CD4-positive, CD25-positive, alpha-beta regulatory T cell (primary cell): Measurements from ENCODE around the gene TFF2. TPM values are rescaled to one million over a fixed set of nuclear protein-coding genes. Genes with fewer than 3 reads are reported as not detected.

Experiments
- ATAC-seq, 2 donors: fragments of 150-1000 bp; cut with Tn5 transposase; one replicate each; pipeline ENCODE4 v1.10.0; 2021; ENCODE audit warnings: low read depth in 2 of 2, moderate number of reproducible peaks in 2 of 2, moderate library complexity in 1 of 2
- DNase-seq, 3 donors: peaks; one replicate each; pipeline versions ENCODE4 v3.0.0 to v3.0.0-alpha.2; 2012 to 2022; ENCODE audit warnings: mixed read lengths in 1 of 3
- H3K27ac ChIP-seq: one replicate; pipeline ENCODE4 v1.7.0; 2013; ENCODE audit warnings: mild to moderate bottlenecking, low read length; ENCODE audit not compliant: insufficient read depth, poor library complexity, severe bottlenecking
- H3K27me3 ChIP-seq: one replicate; pipeline ENCODE4 v1.7.0; 2013; ENCODE audit warnings: low read length; ENCODE audit not compliant: control insufficient read depth, insufficient read depth
- H3K36me3 ChIP-seq: one replicate; pipeline ENCODE4 v1.7.0; 2013; ENCODE audit warnings: mild to moderate bottlenecking, low read length, moderate library complexity; ENCODE audit not compliant: control insufficient read depth, insufficient read depth
- H3K4me1 ChIP-seq: 2 replicates; pipeline ENCODE4 v1.7.0; 2013; ENCODE audit warnings: mild to moderate bottlenecking, low read length; ENCODE audit not compliant: insufficient read depth, control insufficient read depth, poor library complexity, severe bottlenecking
- H3K4me3 ChIP-seq: one replicate; pipeline ENCODE4 v1.7.0; 2013; ENCODE audit warnings: low read depth, mild to moderate bottlenecking, low read length, moderate library complexity
- H3K9me3 ChIP-seq, 2 experiments: 1 replicate in 1 of 2; 2 replicates in 1 of 2; pipeline ENCODE4 v1.7.0; 2013; ENCODE audit warnings: low read length in 2 of 2, mild to moderate bottlenecking in 1 of 2, moderate library complexity in 1 of 2; ENCODE audit not compliant: control insufficient read depth in 2 of 2
- H3K27ac Mint-ChIP-seq, 3 donors: one replicate each; pipeline ENCODE4 v1.8.0; 2020 to 2022; ENCODE audit warnings: mild to moderate bottlenecking in 3 of 3, mixed read lengths in 3 of 3, moderate library complexity in 2 of 3
- H3K27me3 Mint-ChIP-seq: one replicate; pipeline ENCODE4 v1.8.0; 2022; ENCODE audit warnings: mild to moderate bottlenecking, mixed read lengths
- H3K36me3 Mint-ChIP-seq: one replicate; pipeline ENCODE4 v1.8.0; 2020; ENCODE audit warnings: mixed read lengths
- H3K4me1 Mint-ChIP-seq, 4 donors: one replicate each; pipeline ENCODE4 v1.8.0; 2020 to 2022; ENCODE audit warnings: mixed read lengths in 4 of 4, mild to moderate bottlenecking in 1 of 4
- H3K4me3 Mint-ChIP-seq, 4 donors: one replicate each; pipeline ENCODE4 v1.8.0; 2020 to 2022; ENCODE audit warnings: mild to moderate bottlenecking in 4 of 4, mixed read lengths in 4 of 4, moderate library complexity in 3 of 4
- H3K9me3 Mint-ChIP-seq, 7 donors: one replicate each; pipeline ENCODE4 v1.8.0; 2020 to 2022; ENCODE audit warnings: mixed read lengths in 7 of 7, mild to moderate bottlenecking in 3 of 7, moderate library complexity in 2 of 7
- polyA plus RNA-seq, 4 donors: library from polyadenylated mRNA; unstranded; fragments of 300-500 nt; fragmentation: Illumina TruSeq; gene quantifications; one replicate each; pipeline ENCODE4 v1.2.3, GENCODE V29; 2021
- total RNA-seq: library from RNA; stranded (reverse); gene quantifications from one replicate; pipeline ENCODE4 v1.2.3, GENCODE V29; 2022

The TFF2 gene
- total and polyA plus RNA-seq, 5 donors from 2014 or later = not detected

- H3K4me1 Mint-ChIP-seq = peaks cover 11 to 56% (median 29%) of the 10 kb centered on the region in 4 donors
- Histone ChIP-seq H3K4me1 (peaks cover 22% of the 10 kb centered on the region), H3K27me3 (no peaks in the 10 kb centered on the region), H3K4me3 (no peak overlapping the region), H3K27ac (no peak overlapping the region), H3K36me3 (no peaks in the 10 kb centered on the region), H3K9me3 (no peaks in the 10 kb centered on the region)
- peaks cover 0 to 3% (median 0%) of the 10 kb centered on the region in 7 donors for H3K9me3 Mint-ChIP-seq
- H3K27me3 Mint-ChIP-seq = no peaks in the 10 kb centered on the region
- peak overlapping the region in 1 of 4 donors; percentile 15 for H3K4me3 Mint-ChIP-seq
- ATAC-seq (no peak), DNase-seq (no peak)
- no peaks in the 10 kb centered on the region for H3K36me3 Mint-ChIP-seq
- H3K27ac Mint-ChIP-seq = peak overlapping the region in 2 of 3 donors; percentile 32 to 55
Measured at GRCh38 chr21:42388740-42389448, 38.1 kb upstream of the TFF2 start.

GRCh38 chr21:42387843-42388340 is 37.1 kb upstream of the TFF2 start:
- H3K36me3 Mint-ChIP-seq = no peaks in the 10 kb centered on the region
- no peaks in the 10 kb centered on the region for H3K27me3 Mint-ChIP-seq
- H3K4me1 Mint-ChIP-seq = peaks cover 5 to 50% (median 24%) of the 10 kb centered on the region in 4 donors
- no peak overlapping the region for H3K4me3 ChIP-seq
- no peak overlapping the region for H3K4me3 Mint-ChIP-seq
- no peak overlapping the region for H3K27ac Mint-ChIP-seq
- H3K4me1 ChIP-seq = peaks cover 20% of the 10 kb centered on the region
- no peaks in the 10 kb centered on the region for H3K27me3 ChIP-seq
- DNase-seq (no peak), ATAC-seq (no peak)
- H3K36me3 ChIP-seq = no peaks in the 10 kb centered on the region
- peaks cover 0 to 3% (median 0%) of the 10 kb centered on the region in 7 donors for H3K9me3 Mint-ChIP-seq
- no peaks in the 10 kb centered on the region for H3K9me3 ChIP-seq
- H3K27ac ChIP-seq = no peak overlapping the region

- Histone ChIP-seq H3K27ac (no peak overlapping the region), H3K27me3 (no peaks in the 10 kb centered on the region), H3K4me3 (no peak overlapping the region), H3K36me3 (no peaks in the 10 kb centered on the region), H3K4me1 (peaks cover 14% of the 10 kb centered on the region), H3K9me3 (peaks cover 0 to 2% of the 10 kb centered on the region in 2 experiments)
- Mint-ChIP-seq H3K27me3 (no peaks in the 10 kb centered on the region), H3K4me1 (peaks cover 5 to 43% (median 20%) of the 10 kb centered on the region in 4 donors), H3K27ac (no peak overlapping the region), H3K9me3 (peaks cover 0 to 9% (median 0%) of the 10 kb centered on the region in 7 donors), H3K36me3 (no peaks in the 10 kb centered on the region), H3K4me3 (no peak overlapping the region)
- ATAC-seq (no peak), DNase-seq (no peak)
Measured at GRCh38 chr21:42387164-42387563, 36.4 kb upstream of the TFF2 start.

GRCh38 chr21:42386034-42386591 is 35.3 kb upstream of the TFF2 start:
- Histone ChIP-seq H3K27me3 (no peaks in the 10 kb centered on the region), H3K4me1 (peaks cover 14% of the 10 kb centered on the region), H3K9me3 (peaks cover 0 to 11% of the 10 kb centered on the region in 2 experiments), H3K27ac (no peak overlapping the region), H3K36me3 (no peaks in the 10 kb centered on the region), H3K4me3 (no peak overlapping the region)
- Mint-ChIP-seq H3K4me3 (no peak overlapping the region), H3K4me1 (peaks cover 5 to 36% (median 18%) of the 10 kb centered on the region in 4 donors), H3K27me3 (no peaks in the 10 kb centered on the region), H3K27ac (no peak overlapping the region), H3K9me3 (peaks cover 0 to 19% (median 5%) of the 10 kb centered on the region in 7 donors), H3K36me3 (no peaks in the 10 kb centered on the region)
- DNase-seq (no peak), ATAC-seq (no peak)

GRCh38 chr21:42385619-42386018 is 34.8 kb upstream of the TFF2 start:
- H3K9me3 Mint-ChIP-seq = peaks cover 0 to 19% (median 5%) of the 10 kb centered on the region in 7 donors
- no peaks in the 10 kb centered on the region for H3K36me3 Mint-ChIP-seq
- Histone ChIP-seq H3K9me3 (peaks cover 0 to 11% of the 10 kb centered on the region in 2 experiments), H3K4me3 (no peak overlapping the region), H3K27ac (no peak overlapping the region), H3K4me1 (peaks cover 14% of the 10 kb centered on the region), H3K27me3 (no peaks in the 10 kb centered on the region), H3K36me3 (no peaks in the 10 kb centered on the region)
- H3K27ac Mint-ChIP-seq = peak overlapping the region in 1 of 3 donors; percentile 79
- H3K27me3 Mint-ChIP-seq = no peaks in the 10 kb centered on the region
- no peak for DNase-seq
- peaks cover 5 to 33% (median 18%) of the 10 kb centered on the region in 4 donors for H3K4me1 Mint-ChIP-seq
- no peak for ATAC-seq
- H3K4me3 Mint-ChIP-seq = no peak overlapping the region

- H3K4me1 Mint-ChIP-seq = peaks cover 5 to 30% (median 18%) of the 10 kb centered on the region in 4 donors
- no peaks in the 10 kb centered on the region for H3K27me3 ChIP-seq
- ATAC-seq (peak in 1 of 2 donors; percentile 37), DNase-seq (no peak)
- no peaks in the 10 kb centered on the region for H3K36me3 ChIP-seq
- peaks cover 0 to 19% (median 5%) of the 10 kb centered on the region in 7 donors for H3K9me3 Mint-ChIP-seq
- H3K4me3 Mint-ChIP-seq = peak overlapping the region in 1 of 4 donors; percentile 36
- H3K36me3 Mint-ChIP-seq = no peaks in the 10 kb centered on the region
- H3K27ac Mint-ChIP-seq = peak overlapping the region; percentile 37 to 79 (median 70)
- H3K4me3 ChIP-seq = no peak overlapping the region
- peaks cover 14% of the 10 kb centered on the region for H3K4me1 ChIP-seq
- H3K9me3 ChIP-seq = peaks cover 0 to 11% of the 10 kb centered on the region in 2 experiments
- H3K27ac ChIP-seq = no peak overlapping the region
- no peaks in the 10 kb centered on the region for H3K27me3 Mint-ChIP-seq
Measured at GRCh38 chr21:42384989-42385388, 34.2 kb upstream of the TFF2 start.

- H3K27ac ChIP-seq = no peak overlapping the region
- Mint-ChIP-seq H3K9me3 (peaks cover 0 to 19% (median 5%) of the 10 kb centered on the region in 7 donors), H3K27me3 (no peaks in the 10 kb centered on the region), H3K4me1 (peaks cover 5 to 26% (median 18%) of the 10 kb centered on the region in 4 donors), H3K4me3 (no peak overlapping the region), H3K27ac (no peak overlapping the region), H3K36me3 (no peaks in the 10 kb centered on the region)
- peak overlapping the region; percentile 26 for H3K4me3 ChIP-seq
- DNase-seq = no peak
- H3K36me3 ChIP-seq = no peaks in the 10 kb centered on the region
- peaks cover 0 to 11% of the 10 kb centered on the region in 2 experiments for H3K9me3 ChIP-seq
- peaks cover 14% of the 10 kb centered on the region for H3K4me1 ChIP-seq
- H3K27me3 ChIP-seq = no peaks in the 10 kb centered on the region
- no peak for ATAC-seq
Measured at GRCh38 chr21:42384156-42384945, 33.6 kb upstream of the TFF2 start.
